ENCODE data around the gene MAU2. TPM values are rescaled to one million over a fixed set of nuclear protein-coding genes. Genes with fewer than 3 reads are reported as not detected.

The MAU2 gene
- total and polyA plus RNA-seq, 10 of the 15 experiments (the other 5 are each of a cell fraction or from before 2014, with no cell fraction given), result 1.8 to 47.2 (median 22.1) TPM

GRCh38 chr19:19320361-19321140 is at the start of gene MAU2, which contains the start of gene SUGP1 (continued):
- TF ChIP-seq NFIC (IDR thresholded peaks at IDR 0.05; ENCODE audit: low read depth, low read length) (no peak), PAX5 (IDR thresholded peaks at IDR 0.05; ENCODE audit: borderline replicate concordance, low read depth, low read length) (no peak), PRDM15 (CRISPR knock-in tag; IDR thresholded peaks at IDR 0.05) (no peak), YBX1 (IDR thresholded peaks at IDR 0.05) (no peak), SMC3 (IDR thresholded peaks at IDR 0.05; ENCODE audit: borderline replicate concordance, low read length) (no peak), CHD2 (IDR thresholded peaks at IDR 0.05; ENCODE audit: borderline replicate concordance, low read depth, low read length) (peak; percentile 99), RBBP5 (conservative IDR thresholded peaks at IDR 0.05) (no peak), NR2C1 (IDR thresholded peaks at IDR 0.05) (peak; percentile 48), RUNX3 (IDR thresholded peaks at IDR 0.05; ENCODE audit: low read length) (peak; percentile 68), ZBTB11 (CRISPR knock-in tag; IDR thresholded peaks at IDR 0.05) (no peak), EGR1 (IDR thresholded peaks at IDR 0.05; ENCODE audit: borderline replicate concordance in 1 of 2, low read depth in 2 of 2, low read length in 2 of 2) (no peak), BACH1 (IDR thresholded peaks at IDR 0.05; ENCODE audit: borderline replicate concordance) (peak; percentile 74; the same call in 1 of the 2 replicates), BCL11A (IDR thresholded peaks at IDR 0.05; ENCODE audit: low read depth, low read length) (no peak), NR2C2 (IDR thresholded peaks at IDR 0.05; ENCODE audit: borderline replicate concordance, control insufficient read depth, insufficient read length, low read depth) (no peak), TAF1 (IDR thresholded peaks at IDR 0.05; ENCODE audit: borderline replicate concordance, low read depth, low read length) (peak; percentile 82), ZNF622 (IDR thresholded peaks at IDR 0.05) (no peak), PAX8 (IDR thresholded peaks at IDR 0.05) (no peak), TBL1XR1 (IDR thresholded peaks at IDR 0.05; ENCODE audit: low read depth, low read length) (peak; percentile 33; the same call in 1 of the 2 replicates), CEBPB (IDR thresholded peaks at IDR 0.05; ENCODE audit: borderline replicate concordance in 1 of 2, low read depth in 2 of 2, low read length in 2 of 2) (no peak), CHD1 (IDR thresholded peaks at IDR 0.05; ENCODE audit: low read depth, low read length) (no peak), SUZ12 (IDR thresholded peaks at IDR 0.05; ENCODE audit: unreplicated experiment) (no peak), USF2 (IDR thresholded peaks at IDR 0.05; ENCODE audit: borderline replicate concordance, low read depth, low read length) (no peak), MEF2A (IDR thresholded peaks at IDR 0.05; ENCODE audit: insufficient read depth, low read depth, low read length) (no peak)
